Measurements from ENCODE around the gene TMEM143. TPM values are rescaled to one million over a fixed set of nuclear protein-coding genes. Genes with fewer than 3 reads are reported as not detected.

The TMEM143 gene
- total RNA-seq (2014; rRNA removed; shearing (Covaris generic); ENCODE audit: low replicate concordance), result 7.6 and 12.2 TPM in 2 replicates

DNA sequence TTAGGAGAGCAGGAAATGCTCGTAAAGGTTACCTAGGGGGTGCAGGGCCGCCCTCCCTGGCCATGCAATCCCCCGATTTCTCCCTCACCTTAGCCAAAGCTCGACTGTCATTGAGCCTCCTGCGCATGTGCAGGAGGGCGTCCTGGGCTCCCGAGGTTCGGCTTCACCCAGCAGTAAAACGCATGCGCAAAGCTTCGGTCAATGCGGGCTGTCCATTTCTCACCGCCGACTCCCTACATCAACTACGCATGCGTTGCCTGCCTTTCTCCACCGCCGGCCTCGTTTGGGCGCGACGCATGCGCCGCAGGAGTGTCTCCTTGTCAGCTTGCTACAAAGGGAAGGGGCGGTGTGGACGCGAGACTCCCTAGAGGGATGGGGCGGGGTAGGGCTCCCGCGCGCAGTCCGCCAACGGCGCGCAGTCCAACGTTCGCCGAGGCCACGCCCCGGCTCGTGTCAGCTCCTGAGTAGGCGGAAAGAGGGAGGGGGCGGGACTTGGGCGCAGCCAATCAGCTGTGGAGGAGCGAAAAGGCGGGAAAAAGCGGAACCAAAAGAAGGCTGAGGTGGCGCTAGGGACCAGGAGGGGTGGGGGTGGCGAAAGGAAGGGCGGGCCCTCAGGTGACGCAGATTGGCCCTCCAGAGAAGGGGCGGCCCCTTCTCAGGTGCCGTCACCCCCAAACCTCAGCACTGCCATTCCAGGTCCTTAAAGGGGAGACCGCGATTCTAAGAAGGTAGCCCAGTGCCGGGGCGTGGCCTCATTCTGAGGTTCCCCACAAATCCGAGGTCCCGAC lies at the start of gene TMEM143, which contains the start of gene SYNGR4:
TSS of gene TMEM143 (minus strand) at position 131 of the 788 bp plus-strand sequence. CDS start at position 111, 20 bp downstream.
TSS of gene SYNGR4 (plus strand) at position 558 of the 788 bp plus-strand sequence. CDS start 1,476 bp downstream, outside the sequence.
- in situ Hi-C loops (cut with HindIII; ENCODE audit: low pct_unique_long_range_greater_than_20kb, low sequenced_read_pairs), result no loop called here

DNA sequence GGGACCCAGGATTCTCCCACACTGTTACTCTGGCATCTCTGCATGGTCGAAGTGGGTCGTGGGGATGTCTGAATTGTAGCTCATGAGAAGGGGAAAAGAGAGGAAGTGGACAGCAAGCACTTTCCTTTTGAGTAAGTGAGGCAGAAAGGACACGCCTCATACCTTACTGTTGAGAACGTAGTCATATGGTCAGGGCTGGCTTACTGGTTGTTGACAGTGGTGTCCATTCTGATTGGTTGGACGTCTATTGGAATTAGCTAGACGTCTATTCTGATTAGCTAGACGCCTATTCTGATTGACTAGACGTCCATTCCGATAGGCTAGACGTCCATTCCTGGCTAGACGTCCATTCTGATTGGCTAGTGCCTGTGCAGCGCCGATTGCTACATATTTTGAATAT lies 42.1 kb upstream of the TMEM143 start:
- in situ Hi-C loops (cut with HindIII; ENCODE audit: low pct_unique_long_range_greater_than_20kb, low sequenced_read_pairs), result no loop called here
- DNase-seq (ENCODE audit: low read depth), result peak; percentile 64

More for the DNA sequence above, at the start of gene TMEM143, which contains the start of gene SYNGR4:
- peak; percentile 100 for DNase-seq (ENCODE audit: low read depth)

DNA sequence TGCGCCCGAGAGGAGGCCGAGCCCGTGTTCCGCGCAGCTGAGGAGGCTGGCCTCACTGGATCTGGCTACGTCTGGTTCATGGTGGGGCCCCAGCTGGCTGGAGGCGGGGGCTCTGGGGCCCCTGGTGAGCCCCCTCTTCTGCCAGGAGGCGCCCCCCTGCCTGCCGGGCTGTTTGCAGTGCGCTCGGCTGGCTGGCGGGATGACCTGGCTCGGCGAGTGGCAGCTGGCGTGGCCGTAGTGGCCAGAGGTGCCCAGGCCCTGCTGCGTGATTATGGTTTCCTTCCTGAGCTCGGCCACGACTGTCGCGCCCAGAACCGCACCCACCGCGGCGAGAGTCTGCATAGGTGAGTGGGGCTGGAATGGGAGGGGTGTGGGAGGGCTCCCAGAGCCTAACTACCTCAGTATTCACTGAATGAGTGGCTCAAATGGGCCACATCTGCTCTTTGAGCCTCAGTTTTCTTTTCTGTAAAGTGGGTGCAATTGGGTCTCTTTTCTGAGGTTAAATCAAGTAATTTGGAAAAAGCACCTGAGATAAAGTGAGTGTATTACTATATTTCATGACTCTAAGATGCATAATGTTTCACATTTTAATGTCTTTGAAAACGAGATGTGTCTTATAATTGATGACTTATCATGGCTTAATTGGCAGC lies 41.4 kb upstream of the TMEM143 start:
- no peak for DNase-seq (ENCODE audit: low read depth)
- in situ Hi-C loops (cut with HindIII; ENCODE audit: low pct_unique_long_range_greater_than_20kb, low sequenced_read_pairs), result no loop called here

DNA sequence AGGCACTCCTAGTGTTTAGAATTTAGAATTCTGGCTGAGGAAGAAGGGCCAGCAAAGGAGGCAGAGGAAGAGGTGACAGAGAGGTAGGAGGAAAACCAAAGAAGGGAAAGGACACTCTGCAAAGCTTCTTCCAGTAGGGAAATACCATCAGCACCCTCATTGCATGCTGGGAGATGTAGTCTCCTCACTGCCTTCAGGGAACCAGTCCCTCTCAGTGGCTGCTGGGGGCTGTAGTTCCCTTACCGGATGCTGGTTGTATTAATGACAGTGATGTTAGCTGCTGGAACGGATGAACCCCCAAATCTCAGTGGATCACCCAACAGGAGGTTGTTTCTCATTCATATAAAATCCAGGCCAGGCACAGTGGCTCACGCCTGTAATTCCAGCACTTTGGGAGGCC lies 39.9 kb upstream of the TMEM143 start:
- in situ Hi-C loops (cut with HindIII; ENCODE audit: low pct_unique_long_range_greater_than_20kb, low sequenced_read_pairs), result no loop called here
- peak; percentile 65 for DNase-seq (ENCODE audit: low read depth)

DNA sequence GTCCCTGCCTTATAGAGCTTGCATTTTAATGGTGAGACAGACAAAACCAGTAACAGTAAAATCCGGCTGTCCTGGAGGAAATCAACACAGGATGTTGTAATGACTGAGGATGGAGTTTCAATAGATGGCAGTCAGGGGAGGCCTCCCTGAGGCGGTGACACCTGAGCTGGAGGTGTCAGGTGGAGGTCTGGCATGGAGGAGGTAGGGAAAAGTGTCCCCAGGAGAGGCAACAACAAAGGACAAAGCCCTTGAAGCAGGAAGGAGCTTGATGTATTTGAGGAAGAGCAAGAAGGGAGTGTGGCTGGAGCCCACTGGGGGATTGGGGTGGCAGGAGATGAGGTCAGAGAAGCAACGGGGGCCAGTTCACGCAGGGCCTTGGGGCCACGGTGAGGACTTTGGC lies 37.5 kb upstream of the TMEM143 start:
- DNase-seq (ENCODE audit: low read depth), result no peak
- in situ Hi-C loops (cut with HindIII; ENCODE audit: low pct_unique_long_range_greater_than_20kb, low sequenced_read_pairs), result no loop called here

DNA sequence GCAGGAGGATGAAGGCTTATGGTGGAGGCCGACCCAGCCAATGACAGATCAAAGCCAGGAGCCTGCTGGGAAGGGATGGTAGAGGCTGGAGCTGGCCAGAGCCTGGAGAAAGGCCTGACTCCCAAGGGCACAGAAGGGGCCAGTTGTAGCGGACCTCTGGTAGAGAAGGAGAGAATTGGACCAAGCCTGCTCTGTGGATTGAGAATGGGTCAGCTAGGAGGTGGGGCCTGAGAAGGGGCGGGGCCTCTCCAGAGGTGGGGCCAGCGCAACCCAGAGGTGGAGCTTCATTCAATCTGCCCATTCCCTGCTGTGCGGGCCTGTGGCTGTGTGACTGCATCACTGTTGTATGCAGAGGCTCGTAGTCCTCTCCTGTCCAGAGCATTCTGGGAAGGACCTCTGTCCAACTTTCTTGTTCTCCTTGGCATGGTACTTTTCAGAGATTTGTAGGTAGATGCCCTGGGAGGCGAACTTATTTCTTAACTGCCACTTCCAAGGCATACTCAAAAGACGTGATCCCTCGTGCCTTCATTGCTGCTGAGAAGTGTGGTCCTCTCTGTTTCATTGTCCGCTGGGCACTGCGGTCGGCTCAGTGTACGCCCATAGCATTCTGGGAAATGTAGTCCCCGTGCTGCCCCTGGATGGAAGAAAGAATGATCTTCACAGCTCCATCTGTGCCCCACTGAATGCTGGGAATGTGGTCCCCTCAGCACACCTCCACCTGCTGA lies 36.4 kb upstream of the TMEM143 start:
- in situ Hi-C loops (cut with HindIII; ENCODE audit: low pct_unique_long_range_greater_than_20kb, low sequenced_read_pairs), result no loop called here
- peak; percentile 76 for DNase-seq (ENCODE audit: low read depth)

DNA sequence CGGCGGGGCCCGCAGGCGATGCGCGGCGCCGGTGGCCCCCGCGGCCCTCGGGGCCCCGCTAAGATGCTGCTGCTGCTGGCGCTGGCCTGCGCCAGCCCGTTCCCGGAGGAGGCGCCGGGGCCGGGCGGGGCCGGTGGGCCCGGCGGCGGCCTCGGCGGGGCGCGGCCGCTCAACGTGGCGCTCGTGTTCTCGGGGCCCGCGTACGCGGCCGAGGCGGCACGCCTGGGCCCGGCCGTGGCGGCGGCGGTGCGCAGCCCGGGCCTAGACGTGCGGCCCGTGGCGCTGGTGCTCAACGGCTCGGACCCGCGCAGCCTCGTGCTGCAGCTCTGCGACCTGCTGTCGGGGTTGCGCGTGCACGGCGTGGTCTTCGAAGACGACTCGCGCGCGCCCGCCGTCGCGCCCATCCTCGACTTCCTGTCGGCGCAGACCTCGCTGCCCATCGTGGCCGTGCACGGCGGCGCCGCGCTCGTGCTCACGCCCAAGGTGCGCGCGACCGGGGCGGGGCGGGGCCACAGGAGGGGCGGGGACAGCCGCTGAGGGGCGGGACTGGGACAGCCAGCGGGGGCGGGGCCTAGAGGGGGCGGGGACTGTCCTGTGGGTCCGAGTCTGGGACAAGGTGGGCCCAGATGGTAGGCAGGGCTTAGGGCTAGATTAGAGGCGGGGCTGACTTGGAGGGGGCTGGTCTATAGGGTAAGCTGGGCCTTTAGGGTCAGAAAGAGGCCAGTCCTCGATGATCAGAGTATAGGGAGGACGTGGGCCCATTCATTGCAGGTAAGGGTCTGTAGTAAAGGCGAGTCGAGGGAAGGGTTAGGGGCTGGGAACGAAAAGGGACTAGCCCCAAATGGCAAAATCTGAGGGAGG lies 34.9 kb upstream of the TMEM143 start:
- DNase-seq (ENCODE audit: low read depth), result no peak
- in situ Hi-C loops (cut with HindIII; ENCODE audit: low pct_unique_long_range_greater_than_20kb, low sequenced_read_pairs), result no loop called here

DNA sequence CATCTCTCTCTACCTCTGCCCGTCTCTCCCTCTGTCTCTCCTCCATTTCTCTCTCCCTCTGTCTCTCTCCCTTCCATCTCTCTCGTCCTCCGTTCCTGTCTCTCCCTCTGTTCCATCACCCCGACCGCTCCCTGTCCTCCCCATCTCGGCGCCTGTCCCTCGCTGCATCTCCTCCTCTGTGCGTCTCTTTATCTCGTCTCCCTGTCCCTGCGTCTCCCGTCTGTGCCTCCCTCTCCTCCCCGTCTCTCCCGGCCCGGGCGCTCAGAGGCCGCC lies 34.3 kb upstream of the TMEM143 start:
- no peak for DNase-seq (ENCODE audit: low read depth)

DNA sequence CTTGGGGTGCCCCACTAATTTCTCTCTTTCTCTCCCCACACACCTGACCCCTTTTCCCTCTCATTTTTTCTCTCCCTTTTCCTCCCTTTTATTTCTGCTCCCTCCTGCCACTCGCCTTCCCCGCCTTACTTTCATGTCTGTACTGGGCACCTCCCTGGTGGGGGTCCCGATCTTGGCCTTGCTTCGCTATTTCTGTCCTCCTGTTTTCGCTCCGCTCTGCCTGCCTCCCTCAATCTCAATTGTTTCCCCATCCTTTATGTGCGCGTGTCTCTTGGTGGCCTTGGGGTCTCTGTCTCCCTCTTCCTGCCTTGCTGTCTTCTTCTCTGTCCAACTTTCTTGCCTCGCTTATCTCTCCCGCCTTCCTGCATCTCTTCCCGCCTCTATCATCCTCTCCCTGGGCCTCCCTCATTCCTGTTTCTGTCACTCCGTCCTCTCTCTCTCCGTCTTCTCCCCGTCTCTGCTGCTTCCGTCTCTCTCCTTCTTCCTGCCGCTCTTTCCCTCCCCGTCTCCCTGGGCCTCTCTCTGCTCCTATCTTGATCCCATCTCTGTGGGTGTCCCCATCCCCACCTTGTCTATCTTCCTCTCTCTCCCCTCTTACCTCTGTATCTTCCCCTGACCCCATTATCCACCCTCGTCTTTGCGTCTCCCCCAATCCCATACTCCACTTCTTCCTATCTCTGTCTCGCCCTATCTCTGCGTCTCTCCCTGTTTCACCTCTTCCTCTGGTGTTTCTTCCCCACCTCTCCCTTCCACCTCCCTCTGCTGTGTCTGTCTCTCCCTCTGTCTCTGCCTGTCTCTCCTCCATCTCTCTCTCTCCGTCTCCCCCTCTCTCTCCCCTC lies 33.7 kb upstream of the TMEM143 start:
- in situ Hi-C loops (cut with HindIII; ENCODE audit: low pct_unique_long_range_greater_than_20kb, low sequenced_read_pairs), result no loop called here
- DNase-seq (ENCODE audit: low read depth), result no peak

More for the DNA sequence above, 34.3 kb upstream of the TMEM143 start:
- in situ Hi-C loops (cut with HindIII; ENCODE audit: low pct_unique_long_range_greater_than_20kb, low sequenced_read_pairs), result no loop called here

DNA sequence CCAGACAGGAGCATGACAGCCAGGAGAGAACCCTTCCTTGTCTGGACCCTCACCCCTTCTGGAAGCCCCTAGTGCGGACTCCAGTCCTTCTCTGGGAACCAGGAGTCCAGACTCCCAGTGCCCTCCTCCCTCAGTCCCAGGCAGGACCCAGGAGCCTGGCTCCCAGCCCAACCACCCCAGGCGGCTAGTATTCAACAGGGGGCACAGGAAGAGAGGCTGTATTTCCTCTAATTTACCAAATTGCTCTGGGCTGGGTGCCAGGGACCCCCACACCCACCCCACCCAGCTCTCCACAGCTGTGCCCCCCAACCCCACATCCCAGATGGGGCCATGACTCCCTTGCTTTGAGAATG lies 33.1 kb upstream of the TMEM143 start:
- in situ Hi-C loops (cut with HindIII; ENCODE audit: low pct_unique_long_range_greater_than_20kb, low sequenced_read_pairs), result no loop called here
- no peak for DNase-seq (ENCODE audit: low read depth)

DNA sequence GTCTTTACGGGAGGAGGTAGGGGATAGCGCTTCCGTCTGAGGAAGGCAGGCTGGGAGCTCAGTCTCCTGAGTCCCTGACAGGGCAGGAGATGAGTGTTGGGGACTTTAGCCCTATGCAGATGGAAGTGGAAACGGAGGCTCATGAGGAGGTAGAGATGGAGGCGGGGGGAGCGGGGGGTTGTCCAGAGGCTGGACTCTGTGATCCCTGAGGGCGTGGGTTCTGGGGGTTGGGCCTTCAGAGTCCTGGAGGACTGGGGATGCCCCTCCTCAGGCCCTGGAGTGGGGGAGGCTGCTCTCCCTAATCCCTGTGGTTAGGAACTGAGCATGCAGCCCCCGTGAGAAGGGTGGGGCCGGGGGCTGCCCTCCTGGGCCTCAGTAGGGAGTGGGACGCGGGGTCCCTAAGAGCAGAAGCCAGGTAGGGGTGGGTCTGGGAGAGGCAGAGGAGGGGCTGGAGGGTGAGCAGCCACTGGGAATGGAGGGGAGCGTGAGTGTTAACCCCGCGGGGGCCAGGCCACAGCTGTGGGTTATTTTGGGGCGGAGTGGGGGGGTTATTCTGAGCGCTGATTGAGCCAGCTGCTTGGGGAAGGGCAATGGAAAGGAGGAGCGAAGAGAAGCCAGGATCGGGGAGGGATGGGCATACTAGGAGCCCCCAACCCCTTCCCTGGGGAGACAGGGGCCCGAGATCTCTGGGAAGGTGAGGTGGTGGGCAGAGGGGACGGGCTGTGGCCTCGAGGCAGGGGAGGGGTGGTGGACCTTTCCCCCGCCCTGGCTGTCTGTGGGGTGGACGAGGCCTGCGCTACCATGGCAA lies 32.5 kb upstream of the TMEM143 start:
- in situ Hi-C loops (cut with HindIII; ENCODE audit: low pct_unique_long_range_greater_than_20kb, low sequenced_read_pairs), result no loop called here
- DNase-seq (ENCODE audit: low read depth), result no peak

DNA sequence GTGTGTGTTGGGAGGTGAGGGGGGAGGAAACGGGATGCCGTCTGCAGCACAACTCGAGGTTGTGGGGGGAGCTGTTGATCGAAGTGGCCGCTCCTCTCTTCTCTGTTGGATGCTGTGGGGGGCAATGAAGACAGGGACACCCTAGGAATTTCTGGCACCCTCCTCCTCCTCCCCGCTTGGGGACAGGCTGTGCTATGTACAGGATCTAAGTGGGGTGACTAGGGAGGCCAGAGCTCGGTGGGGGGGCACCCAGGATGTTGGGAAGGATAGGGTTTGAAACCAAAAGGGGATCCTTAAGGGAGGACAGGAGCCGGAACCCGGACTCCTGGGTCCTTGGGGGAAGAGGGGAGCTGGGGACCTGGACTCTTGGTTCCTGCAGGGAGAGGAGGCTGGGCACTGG lies 31.8 kb upstream of the TMEM143 start:
- DNase-seq (ENCODE audit: low read depth), result no peak
- in situ Hi-C loops (cut with HindIII; ENCODE audit: low pct_unique_long_range_greater_than_20kb, low sequenced_read_pairs), result no loop called here

DNA sequence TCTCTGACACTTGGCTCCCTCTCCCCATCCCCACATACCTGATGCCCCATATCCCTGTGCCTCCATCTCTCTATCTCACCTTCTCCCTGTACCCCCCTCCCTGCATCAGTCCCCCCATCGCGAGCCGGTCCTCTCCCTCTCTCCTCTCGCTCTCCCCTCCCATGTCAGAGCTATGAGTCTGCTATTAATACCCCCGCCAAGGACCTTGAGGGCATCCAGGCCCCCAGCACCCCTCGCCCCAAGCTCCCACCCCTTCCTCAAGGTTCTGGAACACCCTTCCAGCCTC lies 31.4 kb upstream of the TMEM143 start:
- in situ Hi-C loops (cut with HindIII; ENCODE audit: low pct_unique_long_range_greater_than_20kb, low sequenced_read_pairs), result no loop called here
- DNase-seq (ENCODE audit: low read depth), result no peak

DNA sequence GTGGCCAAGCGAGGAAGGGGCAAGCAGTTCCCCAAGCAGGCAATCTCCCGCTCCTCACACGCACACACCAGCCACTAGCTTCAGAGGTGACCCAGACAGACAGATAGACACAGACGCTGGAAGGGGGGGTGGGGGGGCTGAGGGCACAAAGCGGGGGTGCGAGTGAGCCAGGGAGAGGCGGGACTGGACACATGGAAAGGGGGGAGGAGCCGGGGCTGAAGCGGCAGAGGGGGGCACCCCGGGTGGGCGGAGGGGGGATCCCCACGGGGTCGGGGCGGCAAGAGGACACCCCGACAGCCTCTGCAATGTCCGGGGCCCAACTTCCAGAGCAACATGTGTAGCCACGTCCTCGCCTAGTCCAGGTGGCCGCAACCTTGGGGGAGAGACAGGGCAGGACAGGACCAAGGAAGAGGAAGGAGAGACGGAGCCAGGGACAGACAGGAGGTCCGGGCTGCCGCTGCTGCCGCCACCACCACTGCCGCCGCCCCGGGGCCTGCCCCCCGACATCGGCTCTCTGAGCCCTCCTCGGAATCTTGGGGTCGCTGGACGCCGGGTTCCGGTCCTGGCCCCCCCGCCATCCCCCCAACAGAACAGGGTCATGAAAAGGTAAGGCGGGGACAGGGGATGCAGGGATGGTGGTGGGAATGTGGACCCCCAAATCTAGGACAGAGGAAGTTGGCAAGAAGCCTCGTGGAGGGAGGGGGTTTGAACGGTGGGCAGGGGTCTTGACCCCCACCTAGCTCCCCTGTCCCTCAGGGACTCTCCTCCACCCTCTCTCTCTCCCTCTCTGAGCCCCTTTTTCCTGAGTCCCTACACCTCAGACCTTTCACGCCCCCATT lies 30.8 kb upstream of the TMEM143 start:
- in situ Hi-C loops (cut with HindIII; ENCODE audit: low pct_unique_long_range_greater_than_20kb, low sequenced_read_pairs), result no loop called here
- DNase-seq (ENCODE audit: low read depth), result no peak

DNA sequence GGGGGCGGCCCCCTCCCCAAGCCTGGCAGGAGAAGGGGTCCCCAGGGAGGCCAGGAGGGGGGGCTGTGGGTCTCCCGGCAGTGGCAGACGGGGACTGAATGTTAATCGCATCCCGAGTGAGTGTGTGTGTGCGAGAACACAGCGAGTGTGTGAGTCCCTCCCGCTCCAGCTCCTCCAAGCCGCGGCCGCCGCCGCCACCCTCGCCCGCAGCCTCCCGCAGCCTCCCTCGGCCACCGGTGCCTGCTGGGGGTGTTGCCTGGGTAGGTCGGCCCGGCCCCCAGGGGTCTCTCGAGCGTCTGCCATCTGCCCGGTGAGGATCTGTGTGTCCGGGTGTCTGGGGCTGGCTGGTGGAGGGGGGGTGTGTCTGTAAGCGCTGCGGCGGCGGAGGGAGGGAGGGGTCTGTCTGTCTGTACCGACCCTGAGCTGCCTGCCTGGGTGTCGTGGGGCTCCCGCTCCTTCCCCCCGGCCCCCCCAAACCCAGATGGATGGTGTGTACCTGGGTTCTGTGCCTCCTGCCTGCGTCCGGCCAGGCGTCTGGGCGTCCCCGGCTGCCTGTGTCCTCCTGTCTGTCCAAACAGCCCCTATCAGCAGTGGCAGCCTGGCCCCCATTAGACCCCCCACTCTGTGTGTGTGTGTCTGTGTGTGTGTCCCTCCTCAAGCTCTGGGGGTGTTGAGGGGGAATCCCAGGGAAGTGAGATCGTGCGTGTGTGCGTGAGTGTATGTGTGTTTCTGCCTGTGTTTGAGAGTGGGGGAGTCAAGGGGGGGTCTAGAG lies 30.0 kb upstream of the TMEM143 start, which contains the start of gene GRIN2D:
TSS of gene GRIN2D (plus strand) at position 110 of the 772 bp plus-strand sequence. CDS start 4,725 bp downstream, outside the sequence.
- DNase-seq (ENCODE audit: low read depth), result no peak
- in situ Hi-C loops (cut with HindIII; ENCODE audit: low pct_unique_long_range_greater_than_20kb, low sequenced_read_pairs), result no loop called here

Data from Caki2 (cell line).